DMS53 treated with DMSO at 0.1 percent for 48 hours (cell line): Measurements from ENCODE around the gene RTP1.
"Not testable (repeated sequence)": the region's sequence is repeated elsewhere in the genome, so short reads cannot be mapped to it uniquely, and the experiment has no call there.

Source experiments
- DNase-seq: peaks from one replicate; lab custom pipeline; 2025; ENCODE audit not compliant: unreplicated experiment; lab: John Stamatoyannopoulos, UW

RTP1 gene

GRCh38 chr3:187196573-187197334 is 532 bp upstream of the RTP1 start:
- no peak for DNase-seq

- no peak for DNase-seq
Observed at GRCh38 chr3:187198490-187198889, 1.2 kb downstream of the RTP1 start.

GRCh38 chr3:187199463-187200050 is 2.3 kb downstream of the RTP1 start:
- DNase-seq: not testable (repeated sequence)

- no peak for DNase-seq
Observed at GRCh38 chr3:187205683-187206082, 8.4 kb downstream of the RTP1 start.

- no peak for DNase-seq
Observed at GRCh38 chr3:187207062-187207461, 9.8 kb downstream of the RTP1 start.

- DNase-seq: no peak
Observed at GRCh38 chr3:187207624-187208023, 10.3 kb downstream of the RTP1 start.

GRCh38 chr3:187208159-187208558 is 10.9 kb downstream of the RTP1 start:
- no peak for DNase-seq

- DNase-seq: no peak
Observed at GRCh38 chr3:187209491-187209890, 12.2 kb downstream of the RTP1 start.

- no peak for DNase-seq
Observed at GRCh38 chr3:187210091-187210490, 12.8 kb downstream of the RTP1 start.

- DNase-seq: no peak
Observed at GRCh38 chr3:187210545-187211327, 13.4 kb downstream of the RTP1 start.

- DNase-seq: no peak
Observed at GRCh38 chr3:187211532-187212195, 14.4 kb downstream of the RTP1 start.

- DNase-seq: no peak
Observed at GRCh38 chr3:187212196-187212545, 14.9 kb downstream of the RTP1 start.

GRCh38 chr3:187212705-187213104 is 15.4 kb downstream of the RTP1 start:
- DNase-seq: no peak

- DNase-seq: no peak
Observed at GRCh38 chr3:187213616-187214015, 16.3 kb downstream of the RTP1 start.

- DNase-seq: no peak
Observed at GRCh38 chr3:187215460-187215859, 18.2 kb downstream of the RTP1 start.

- DNase-seq: no peak
Observed at GRCh38 chr3:187222801-187223200, 25.5 kb downstream of the RTP1 start.

GRCh38 chr3:187223799-187224198 is 26.5 kb downstream of the RTP1 start:
- DNase-seq: peak; percentile 71

- DNase-seq: no peak
Observed at GRCh38 chr3:187227658-187228258, 30.5 kb downstream of the RTP1 start.

- no peak for DNase-seq
Observed at GRCh38 chr3:187228740-187229139, 31.5 kb downstream of the RTP1 start.

- DNase-seq: no peak
Observed at GRCh38 chr3:187230011-187230410, 32.7 kb downstream of the RTP1 start.

GRCh38 chr3:187236962-187237361 is 39.7 kb downstream of the RTP1 start:
- no peak for DNase-seq
